Activated naive CD4-positive, alpha-beta T cell treated with anti-CD3 and anti-CD28 coated beads, Interleukin-2, amount 10 ng/mL, durations not matched to agents 7 days and 5 days (primary cell): ENCODE measurements around the gene NPIPA2.
"Not testable (repeated sequence)": the region's sequence is repeated elsewhere in the genome, so short reads cannot be mapped to it uniquely, and the experiment has no call there.

Experiments used
- CTCF ChIA-PET: fragments of 350-600 bp; sonication (Branson Sonifier 250); formaldehyde crosslinking; loops from one replicate; lab custom pipeline; 2021; ENCODE audit warnings: antibody characterized with exemption; lab: Charles Lee
- DNase-seq: peaks from one replicate; pipeline ENCODE4 v3.0.0-alpha.2; 2020
- H3K27ac Mint-ChIP-seq: one replicate; pipeline ENCODE4 v1.8.0; 2021; ENCODE audit warnings: mild to moderate bottlenecking, moderate library complexity, mixed read lengths
- H3K27me3 Mint-ChIP-seq: one replicate; pipeline ENCODE4 v1.8.0; 2021; ENCODE audit warnings: mild to moderate bottlenecking, mixed read lengths
- H3K36me3 Mint-ChIP-seq: one replicate; pipeline ENCODE4 v1.8.0; 2021; ENCODE audit warnings: mixed read lengths
- H3K4me1 Mint-ChIP-seq: one replicate; pipeline ENCODE4 v1.8.0; 2021; ENCODE audit warnings: mixed read lengths
- H3K4me3 Mint-ChIP-seq: one replicate; pipeline ENCODE4 v1.8.0; 2021; ENCODE audit warnings: mild to moderate bottlenecking, moderate library complexity, mixed read lengths
- H3K9me3 Mint-ChIP-seq: one replicate; pipeline ENCODE4 v1.8.0; 2021; ENCODE audit warnings: mixed read lengths

The NPIPA2 gene

DNA sequence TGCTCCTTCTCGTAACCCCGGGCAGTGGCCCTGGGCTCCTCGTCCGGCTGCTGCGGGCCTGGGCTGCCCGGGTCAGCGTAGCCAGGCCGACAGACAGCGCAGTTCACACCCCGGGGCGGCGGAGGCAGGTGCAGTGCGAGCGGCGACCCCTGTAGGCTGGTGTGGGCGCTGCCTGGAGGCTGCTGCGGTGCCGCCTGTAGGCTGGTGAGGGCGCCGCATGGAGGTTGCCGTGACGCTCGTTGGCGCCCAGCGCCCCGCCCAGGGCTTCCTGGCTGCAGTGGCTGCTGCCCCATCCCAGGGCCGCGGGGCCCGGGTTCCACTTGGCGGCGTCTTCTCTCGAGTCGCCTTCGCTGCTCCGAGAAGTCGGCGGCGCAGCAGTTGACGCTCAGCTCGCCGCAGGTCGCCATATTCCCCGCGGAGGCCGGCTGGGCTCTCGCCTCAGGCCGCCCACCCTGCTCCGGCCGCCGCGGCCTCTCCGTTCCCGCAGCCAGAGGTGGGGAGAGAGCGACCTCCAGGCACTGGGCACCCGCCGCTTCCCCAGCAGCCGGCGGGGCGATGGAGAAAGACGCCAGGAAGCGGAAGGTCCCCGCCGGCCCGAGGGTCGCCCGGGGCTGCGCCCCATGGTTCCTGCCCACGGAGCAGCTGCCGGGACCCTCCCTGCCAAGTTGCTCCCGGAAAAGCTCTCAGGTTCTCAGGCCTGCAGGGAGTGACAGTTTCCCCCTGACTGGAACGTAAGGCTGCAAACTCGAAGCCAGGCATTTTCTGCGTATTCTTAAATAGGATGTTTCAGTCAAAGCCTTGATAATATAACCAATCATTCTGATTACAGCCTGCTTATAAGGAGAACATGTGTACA, at the start of gene NPIPA2:
Gene NPIPA2, plus strand, starts transcription at position 261 of the 856 bp plus-strand sequence. CDS start 5,533 bp downstream, outside the sequence.
- H3K4me1 Mint-ChIP-seq, DNase-seq, CTCF ChIA-PET, H3K36me3 Mint-ChIP-seq, H3K9me3 Mint-ChIP-seq, H3K4me3 Mint-ChIP-seq, H3K27ac Mint-ChIP-seq, H3K27me3 Mint-ChIP-seq: not testable (repeated sequence)

DNA sequence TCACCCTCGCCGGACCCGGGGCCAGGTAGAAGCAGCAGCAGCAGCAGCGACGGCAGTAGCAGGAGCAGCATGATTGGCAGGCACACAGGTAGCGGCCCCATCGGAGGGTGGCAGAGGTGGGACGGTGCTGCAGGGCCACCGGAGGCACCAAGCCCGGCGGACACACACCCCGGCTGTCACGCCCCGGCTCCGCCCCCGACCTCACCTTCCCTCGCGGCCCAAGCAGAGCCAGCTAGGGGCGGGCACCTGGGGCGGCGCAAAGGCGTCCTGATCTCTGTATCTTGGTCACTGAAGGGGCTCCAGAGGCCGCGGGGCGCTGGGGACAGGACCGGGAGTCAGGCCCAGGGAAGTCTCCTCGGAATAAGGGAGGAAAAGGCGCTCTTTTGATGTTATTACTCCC, 48.2 kb upstream of the NPIPA2 start, which contains the start of gene PLA2G10:
Gene PLA2G10, minus strand, starts transcription at position 180 of the 400 bp plus-strand sequence. Its CDS starts 79 bp downstream, at position 101.
- H3K4me3 Mint-ChIP-seq, H3K27ac Mint-ChIP-seq, CTCF ChIA-PET, H3K9me3 Mint-ChIP-seq, H3K36me3 Mint-ChIP-seq, H3K27me3 Mint-ChIP-seq, H3K4me1 Mint-ChIP-seq, DNase-seq: not testable (repeated sequence)

DNA sequence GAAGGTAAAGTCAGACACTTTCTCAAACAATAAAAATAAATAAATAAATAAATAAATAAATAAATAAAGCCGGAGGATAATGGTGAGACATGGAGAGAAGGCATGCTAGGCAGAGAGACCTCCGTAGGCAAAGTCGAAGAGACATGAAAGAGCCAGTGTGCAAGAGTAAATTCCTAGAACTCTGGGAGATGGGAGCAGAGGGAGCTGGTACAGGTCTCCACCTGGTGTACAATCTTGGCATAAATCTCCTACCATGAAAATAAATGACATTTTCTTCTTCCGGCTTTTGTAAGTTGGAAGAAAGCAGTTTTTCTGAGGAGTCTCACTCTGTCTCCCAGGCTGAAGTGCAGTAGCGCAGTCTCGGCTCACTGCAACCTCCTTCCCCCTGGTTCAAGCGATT, 40.5 kb upstream of the NPIPA2 start:
- H3K27ac Mint-ChIP-seq, H3K27me3 Mint-ChIP-seq, H3K4me3 Mint-ChIP-seq, CTCF ChIA-PET, H3K9me3 Mint-ChIP-seq, H3K4me1 Mint-ChIP-seq, DNase-seq, H3K36me3 Mint-ChIP-seq: not testable (repeated sequence)

DNA sequence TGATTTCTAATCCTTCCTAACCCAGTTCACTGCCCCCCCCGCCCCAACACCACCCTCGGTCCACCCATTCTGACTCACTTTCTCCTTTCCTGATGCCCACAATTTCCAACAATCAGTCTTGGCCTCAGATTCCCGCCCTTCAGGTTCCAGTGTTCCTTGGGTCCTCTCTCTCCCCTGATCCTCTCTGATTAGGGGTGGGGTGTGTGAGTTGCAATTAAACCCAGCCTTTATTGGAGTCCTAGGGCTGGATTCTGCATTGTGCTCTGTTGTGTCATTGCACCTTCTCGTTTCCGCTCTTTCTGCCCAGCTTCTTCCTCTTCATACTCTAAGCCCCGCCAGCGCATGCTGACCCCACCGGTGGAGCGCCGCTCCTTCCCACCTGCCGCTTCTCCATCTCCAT, 39.7 kb upstream of the NPIPA2 start:
- DNase-seq, H3K9me3 Mint-ChIP-seq, H3K27me3 Mint-ChIP-seq, H3K36me3 Mint-ChIP-seq, H3K27ac Mint-ChIP-seq, H3K4me3 Mint-ChIP-seq, CTCF ChIA-PET, H3K4me1 Mint-ChIP-seq: not testable (repeated sequence)

DNA sequence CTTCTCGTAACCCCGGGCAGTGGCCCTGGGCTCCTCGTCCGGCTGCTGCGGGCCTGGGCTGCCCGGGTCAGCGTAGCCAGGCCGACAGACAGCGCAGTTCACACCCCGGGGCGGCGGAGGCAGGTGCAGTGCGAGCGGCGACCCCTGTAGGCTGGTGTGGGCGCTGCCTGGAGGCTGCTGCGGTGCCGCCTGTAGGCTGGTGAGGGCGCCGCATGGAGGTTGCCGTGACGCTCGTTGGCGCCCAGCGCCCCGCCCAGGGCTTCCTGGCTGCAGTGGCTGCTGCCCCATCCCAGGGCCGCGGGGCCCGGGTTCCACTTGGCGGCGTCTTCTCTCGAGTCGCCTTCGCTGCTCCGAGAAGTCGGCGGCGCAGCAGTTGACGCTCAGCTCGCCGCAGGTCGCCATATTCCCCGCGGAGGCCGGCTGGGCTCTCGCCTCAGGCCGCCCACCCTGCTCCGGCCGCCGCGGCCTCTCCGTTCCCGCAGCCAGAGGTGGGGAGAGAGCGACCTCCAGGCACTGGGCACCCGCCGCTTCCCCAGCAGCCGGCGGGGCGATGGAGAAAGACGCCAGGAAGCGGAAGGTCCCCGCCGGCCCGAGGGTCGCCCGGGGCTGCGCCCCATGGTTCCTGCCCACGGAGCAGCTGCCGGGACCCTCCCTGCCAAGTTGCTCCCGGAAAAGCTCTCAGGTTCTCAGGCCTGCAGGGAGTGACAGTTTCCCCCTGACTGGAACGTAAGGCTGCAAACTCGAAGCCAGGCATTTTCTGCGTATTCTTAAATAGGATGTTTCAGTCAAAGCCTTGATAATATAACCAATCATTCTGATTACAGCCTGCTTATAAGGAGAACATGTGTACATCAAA, 38.9 kb upstream of the NPIPA2 start, which contains the start of gene NPIPA3:
Gene NPIPA3, plus strand, starts transcription at position 256 of the 856 bp plus-strand sequence. CDS start 5,533 bp downstream, outside the sequence.
- CTCF ChIA-PET, DNase-seq, H3K36me3 Mint-ChIP-seq, H3K4me1 Mint-ChIP-seq, H3K27me3 Mint-ChIP-seq, H3K4me3 Mint-ChIP-seq, H3K27ac Mint-ChIP-seq, H3K9me3 Mint-ChIP-seq: not testable (repeated sequence)

DNA sequence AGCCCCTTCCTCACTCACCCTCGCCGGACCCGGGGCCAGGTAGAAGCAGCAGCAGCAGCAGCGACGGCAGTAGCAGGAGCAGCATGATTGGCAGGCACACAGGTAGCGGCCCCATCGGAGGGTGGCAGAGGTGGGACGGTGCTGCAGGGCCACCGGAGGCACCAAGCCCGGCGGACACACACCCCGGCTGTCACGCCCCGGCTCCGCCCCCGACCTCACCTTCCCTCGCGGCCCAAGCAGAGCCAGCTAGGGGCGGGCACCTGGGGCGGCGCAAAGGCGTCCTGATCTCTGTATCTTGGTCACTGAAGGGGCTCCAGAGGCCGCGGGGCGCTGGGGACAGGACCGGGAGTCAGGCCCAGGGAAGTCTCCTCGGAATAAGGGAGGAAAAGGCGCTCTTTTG, 9.1 kb upstream of the NPIPA2 start:
- CTCF ChIA-PET, DNase-seq, H3K27ac Mint-ChIP-seq: not testable (repeated sequence)

DNA sequence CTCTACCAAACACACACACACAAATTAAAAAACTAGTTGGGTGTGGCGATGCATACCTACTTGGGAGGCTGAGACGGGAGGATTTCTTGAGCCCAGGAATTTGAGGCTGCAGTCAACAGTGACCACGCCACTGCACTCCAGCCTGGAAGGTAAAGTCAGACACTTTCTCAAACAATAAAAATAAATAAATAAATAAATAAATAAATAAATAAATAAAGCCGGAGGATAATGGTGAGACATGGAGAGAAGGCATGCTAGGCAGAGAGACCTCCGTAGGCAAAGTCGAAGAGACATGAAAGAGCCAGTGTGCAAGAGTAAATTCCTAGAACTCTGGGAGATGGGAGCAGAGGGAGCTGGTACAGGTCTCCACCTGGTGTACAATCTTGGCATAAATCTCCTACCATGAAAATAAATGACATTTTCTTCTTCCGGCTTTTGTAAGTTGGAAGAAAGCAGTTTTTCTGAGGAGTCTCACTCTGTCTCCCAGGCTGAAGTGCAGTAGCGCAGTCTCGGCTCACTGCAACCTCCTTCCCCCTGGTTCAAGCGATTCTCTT, 1.4 kb upstream of the NPIPA2 start:
- H3K4me3 Mint-ChIP-seq, DNase-seq, CTCF ChIA-PET, H3K4me1 Mint-ChIP-seq, H3K27me3 Mint-ChIP-seq, H3K36me3 Mint-ChIP-seq, H3K27ac Mint-ChIP-seq, H3K9me3 Mint-ChIP-seq: not testable (repeated sequence)

More for the DNA sequence above, 9.1 kb upstream of the NPIPA2 start:
- not testable (repeated sequence) for H3K27me3 Mint-ChIP-seq, H3K4me3 Mint-ChIP-seq, H3K4me1 Mint-ChIP-seq, H3K36me3 Mint-ChIP-seq, H3K9me3 Mint-ChIP-seq

DNA sequence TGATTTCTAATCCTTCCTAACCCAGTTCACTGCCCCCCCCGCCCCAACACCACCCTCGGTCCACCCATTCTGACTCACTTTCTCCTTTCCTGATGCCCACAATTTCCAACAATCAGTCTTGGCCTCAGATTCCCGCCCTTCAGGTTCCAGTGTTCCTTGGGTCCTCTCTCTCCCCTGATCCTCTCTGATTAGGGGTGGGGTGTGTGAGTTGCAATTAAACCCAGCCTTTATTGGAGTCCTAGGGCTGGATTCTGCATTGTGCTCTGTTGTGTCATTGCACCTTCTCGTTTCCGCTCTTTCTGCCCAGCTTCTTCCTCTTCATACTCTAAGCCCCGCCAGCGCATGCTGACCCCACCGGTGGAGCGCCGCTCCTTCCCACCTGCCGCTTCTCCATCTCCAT, 539 bp upstream of the NPIPA2 start:
- DNase-seq, H3K36me3 Mint-ChIP-seq, H3K4me3 Mint-ChIP-seq, CTCF ChIA-PET, H3K9me3 Mint-ChIP-seq, H3K27ac Mint-ChIP-seq, H3K4me1 Mint-ChIP-seq, H3K27me3 Mint-ChIP-seq: not testable (repeated sequence)

DNA sequence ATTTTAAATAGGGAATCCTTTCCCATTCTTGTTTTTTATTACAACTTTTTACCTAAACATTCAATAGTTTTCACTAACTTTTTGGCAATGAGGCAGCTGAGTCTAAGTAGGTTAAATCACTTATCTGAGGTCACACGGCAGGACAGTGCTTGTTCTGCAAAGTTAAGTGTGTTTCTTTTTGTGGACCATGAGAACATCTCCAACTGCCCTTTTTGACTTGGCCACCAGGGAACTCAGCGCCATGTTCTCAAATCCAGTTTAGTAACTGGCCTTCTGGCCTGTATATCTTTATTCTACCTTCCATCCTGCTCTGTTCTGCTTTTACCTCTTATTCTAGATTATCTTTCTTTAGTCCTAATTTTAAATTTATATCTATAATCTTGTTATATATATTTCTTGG, 31.3 kb downstream of the NPIPA2 start:
- H3K36me3 Mint-ChIP-seq, H3K27ac Mint-ChIP-seq, H3K4me1 Mint-ChIP-seq, H3K27me3 Mint-ChIP-seq, H3K4me3 Mint-ChIP-seq, CTCF ChIA-PET, DNase-seq, H3K9me3 Mint-ChIP-seq: not testable (repeated sequence)

DNA sequence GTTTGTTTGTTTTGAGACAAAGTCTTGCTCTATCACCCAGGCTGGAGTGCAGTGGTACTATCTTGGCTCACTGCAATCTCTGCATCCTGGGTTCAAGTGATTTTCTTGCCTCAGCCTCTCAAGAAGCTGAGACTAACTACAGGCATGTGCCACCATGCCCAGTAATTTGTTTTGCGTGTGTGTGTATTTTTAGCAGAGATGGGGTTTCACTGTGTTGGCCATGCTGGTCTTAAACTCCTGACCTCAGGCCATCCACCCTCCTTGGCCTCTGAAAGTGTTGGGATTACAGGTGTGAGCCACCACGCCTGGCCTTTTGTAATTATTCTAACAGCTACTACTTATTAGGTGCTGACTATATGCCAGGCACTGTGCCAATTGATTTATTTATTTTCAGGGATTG, 33.3 kb downstream of the NPIPA2 start:
- H3K27me3 Mint-ChIP-seq, H3K27ac Mint-ChIP-seq, H3K4me1 Mint-ChIP-seq, H3K4me3 Mint-ChIP-seq, H3K36me3 Mint-ChIP-seq, CTCF ChIA-PET, H3K9me3 Mint-ChIP-seq, DNase-seq: not testable (repeated sequence)

DNA sequence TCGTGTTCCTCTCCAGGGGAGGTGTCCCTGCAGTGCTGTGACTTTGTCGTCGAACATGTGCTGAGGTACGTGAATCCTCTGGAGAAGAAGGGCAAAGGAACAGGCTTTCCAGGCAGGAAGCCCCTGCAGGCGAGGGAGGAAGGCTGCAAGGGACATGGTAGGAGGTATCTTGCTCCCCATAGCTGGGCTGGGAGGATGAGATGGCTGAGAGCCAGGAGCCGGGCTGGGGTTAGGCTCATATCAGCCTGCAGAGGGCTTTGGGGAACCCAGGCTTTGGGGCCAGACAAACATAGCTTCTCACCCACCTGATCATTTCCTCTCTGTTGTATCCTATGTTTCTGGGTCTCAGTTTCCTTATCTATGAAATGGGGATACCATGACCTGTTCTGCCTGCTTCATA, 34.4 kb downstream of the NPIPA2 start:
- H3K4me1 Mint-ChIP-seq, H3K27me3 Mint-ChIP-seq, H3K4me3 Mint-ChIP-seq: not testable (repeated sequence)

DNA sequence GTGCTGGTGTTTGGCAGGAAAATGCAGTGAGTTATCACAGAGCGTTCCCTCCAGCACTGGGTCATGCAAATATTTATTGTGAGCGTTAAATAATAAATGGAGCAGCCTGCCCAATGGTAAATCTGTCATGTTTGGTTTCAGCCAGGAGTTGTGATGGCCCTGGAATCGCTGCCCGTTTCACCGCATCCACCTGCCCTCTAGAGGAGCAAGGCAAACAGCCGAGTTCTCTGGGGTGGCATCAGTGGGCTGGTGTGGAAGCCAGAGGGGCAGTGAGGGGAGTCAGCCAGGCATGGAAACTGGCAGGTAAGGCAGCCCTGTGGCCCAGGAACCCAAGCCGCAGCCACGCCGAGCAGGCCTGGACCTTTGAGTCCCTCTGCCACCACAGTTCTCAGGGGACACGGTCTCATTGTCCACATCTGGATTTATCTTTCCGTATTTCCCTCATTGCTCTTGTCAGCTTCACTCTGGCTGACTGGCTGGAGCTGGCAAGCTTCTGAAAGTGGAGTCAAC, 37.1 kb downstream of the NPIPA2 start:
- H3K36me3 Mint-ChIP-seq, H3K27me3 Mint-ChIP-seq, H3K4me1 Mint-ChIP-seq, H3K9me3 Mint-ChIP-seq, H3K4me3 Mint-ChIP-seq, CTCF ChIA-PET, H3K27ac Mint-ChIP-seq, DNase-seq: not testable (repeated sequence)

More for the DNA sequence above, 34.4 kb downstream of the NPIPA2 start:
- DNase-seq, H3K36me3 Mint-ChIP-seq, H3K27ac Mint-ChIP-seq, H3K9me3 Mint-ChIP-seq, CTCF ChIA-PET: not testable (repeated sequence)

DNA sequence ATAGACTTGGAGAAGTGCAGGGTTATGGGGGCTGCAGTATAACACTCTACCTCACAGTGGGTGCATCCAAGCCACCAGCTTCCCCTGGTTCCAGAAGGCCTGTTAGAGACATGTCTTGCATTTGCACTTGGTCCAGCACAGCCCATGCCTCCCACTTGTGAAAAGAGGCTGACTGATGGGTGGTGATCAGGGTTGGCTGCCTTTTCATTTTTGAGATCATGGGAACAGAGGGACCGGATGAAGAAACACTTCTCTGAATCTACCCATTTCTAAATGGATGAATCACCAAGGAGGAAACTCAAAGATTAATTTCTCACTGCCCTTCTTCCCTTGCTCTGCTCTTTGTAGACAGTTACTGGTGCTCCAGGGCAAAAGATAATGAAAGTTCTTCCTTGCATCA, 43.8 kb downstream of the NPIPA2 start:
- H3K27ac Mint-ChIP-seq, CTCF ChIA-PET, DNase-seq, H3K4me1 Mint-ChIP-seq, H3K27me3 Mint-ChIP-seq, H3K4me3 Mint-ChIP-seq, H3K9me3 Mint-ChIP-seq, H3K36me3 Mint-ChIP-seq: not testable (repeated sequence)

DNA sequence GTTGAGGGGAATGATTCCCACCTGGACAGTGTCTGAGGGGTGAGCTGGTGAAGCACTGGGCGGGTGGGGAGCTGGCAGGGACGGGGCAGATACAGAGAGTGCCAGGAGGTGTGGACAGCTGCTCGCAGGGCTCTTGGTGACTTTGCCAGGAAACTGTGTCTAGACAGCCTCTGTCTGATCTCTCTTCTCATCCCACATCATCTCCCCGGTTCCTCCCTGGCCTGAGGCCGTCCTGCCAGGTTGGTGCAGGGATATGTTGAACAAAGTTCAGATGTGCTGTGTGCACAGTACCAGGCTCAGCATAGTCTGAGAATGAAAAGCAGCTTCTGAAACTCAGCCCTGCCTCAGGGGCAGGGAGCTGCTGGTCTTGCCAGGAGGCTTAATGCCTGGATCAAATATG, 47.2 kb downstream of the NPIPA2 start:
- DNase-seq, H3K9me3 Mint-ChIP-seq, H3K36me3 Mint-ChIP-seq, H3K27me3 Mint-ChIP-seq, H3K4me1 Mint-ChIP-seq, H3K27ac Mint-ChIP-seq, CTCF ChIA-PET, H3K4me3 Mint-ChIP-seq: not testable (repeated sequence)
